Measurements from ENCODE around the gene SHROOM3.

SHROOM3 gene

GRCh38 chr4:76811604-76812412 lies 376.8 kb downstream of the SHROOM3 start:
- no peak for DNase-seq (ENCODE audit: extremely low spot score, insufficient read length, low read depth)
- FAIRE-seq: no peak

GRCh38 chr4:76813070-76813469 lies 378.0 kb downstream of the SHROOM3 start:
- FAIRE-seq: no peak
- no peak for DNase-seq (ENCODE audit: extremely low spot score, insufficient read length, low read depth)

GRCh38 chr4:76821641-76822040 lies 386.6 kb downstream of the SHROOM3 start:
- FAIRE-seq (no peak), DNase-seq (ENCODE audit: extremely low spot score, insufficient read length, low read depth) (no peak)

GRCh38 chr4:76822303-76822702 lies 387.3 kb downstream of the SHROOM3 start:
- no peak for FAIRE-seq

GRCh38 chr4:76823495-76823894 lies 388.5 kb downstream of the SHROOM3 start:
- no peak for DNase-seq (ENCODE audit: extremely low spot score, insufficient read length, low read depth)
- no peak for FAIRE-seq

More at GRCh38 chr4:76822303-76822702, 387.3 kb downstream of the SHROOM3 start:
- no peak for DNase-seq (ENCODE audit: extremely low spot score, insufficient read length, low read depth)

GRCh38 chr4:76830612-76830963 lies 395.6 kb downstream of the SHROOM3 start:
- no peak for FAIRE-seq
- no peak for DNase-seq (ENCODE audit: extremely low spot score, insufficient read length, low read depth)

- FAIRE-seq (no peak), DNase-seq (ENCODE audit: extremely low spot score, insufficient read length, low read depth) (no peak)
These were observed 396.1 kb downstream of the SHROOM3 start for GRCh38 chr4:76830964-76831703.

- DNase-seq (ENCODE audit: extremely low spot score, insufficient read length, low read depth) (no peak), FAIRE-seq (no peak)
These were observed 396.8 kb downstream of the SHROOM3 start for GRCh38 chr4:76831711-76832373.

Data from GM18507 (cell line).